Ascending aorta (tissue), 2 donors: ENCODE data around the gene BDNF. TPM values are rescaled to one million over a fixed set of nuclear protein-coding genes. Genes with fewer than 3 reads are reported as not detected.

ENCODE experiments used
- DNase-seq, 2 donors: peaks; one replicate each; pipeline ENCODE4 v3.0.0-alpha.2; 2019; ENCODE audit warnings: low spot score in 2 of 2
- H3K27ac ChIP-seq, 2 donors: fragments of 200-600 bp; sonication (generic); one replicate each; pipeline ENCODE4 v1.5.1; 2016 to 2017; ENCODE audit warnings: mild to moderate bottlenecking in 1 of 2
- H3K27me3 ChIP-seq: fragments of 200-600 bp; sonication (generic); one replicate; pipeline ENCODE4 v1.5.1; 2017
- H3K36me3 ChIP-seq, 2 donors: fragments of 200-600 bp; sonication (generic); one replicate each; pipeline ENCODE4 v1.5.1; 2016
- H3K4me1 ChIP-seq, 2 donors: fragments of 200-600 bp; sonication (generic); one replicate each; pipeline ENCODE4 v1.5.1; 2016 to 2017; ENCODE audit warnings: mild to moderate bottlenecking in 1 of 2
- H3K4me3 ChIP-seq, 2 donors: fragments of 200-600 bp; sonication (generic); one replicate each; pipeline ENCODE4 v1.5.1; 2016 to 2017; ENCODE audit warnings: mild to moderate bottlenecking in 1 of 2
- H3K9me3 ChIP-seq, 2 donors: fragments of 200-600 bp; sonication (generic); one replicate each; pipeline ENCODE4 v1.5.1; 2016
- CTCF ChIP-seq, 3 experiments: fragments of 200-600 bp in 2 of 3; fragments of 450-650 bp in 1 of 3; sonication (generic) in 2 of 3; IDR thresholded peaks; one replicate each; pipeline ENCODE4 v1.5.1; 2016 to 2019; ENCODE audit warnings: antibody characterized with exemption in 3 of 3, mild to moderate bottlenecking in 1 of 3, moderate library complexity in 1 of 3
- intact Hi-C: fragments of 100-400 bp; cut with DNase I; formaldehyde crosslinking; loops from one replicate; pipeline ENCODE4 v1.15.1; 2023
- total RNA-seq: library from RNA; depleted of rRNA; stranded (reverse); fragments of >200 nt; gene quantifications from one replicate; pipeline ENCODE4 v1.1.0, GENCODE V29; 2016

Gene BDNF
- total RNA-seq, 1 donor from 2014 or later, result 4.7 TPM

GRCh38 chr11:27615833-27616232 is 84.4 kb downstream of the BDNF start:
- no peak for DNase-seq
- no peak overlapping the region for H3K27ac ChIP-seq
- H3K4me1 ChIP-seq, result no peaks in the 10 kb centered on the region
- intact Hi-C loops, result no loop called here
- H3K36me3 ChIP-seq, result no peaks in the 10 kb centered on the region
- no peaks in the 10 kb centered on the region for H3K27me3 ChIP-seq
- H3K9me3 ChIP-seq, result no peaks in the 10 kb centered on the region
- TF ChIP-seq CTCF (IDR thresholded peaks at IDR 0.05), result no peak
- no peak overlapping the region for H3K4me3 ChIP-seq

- intact Hi-C loops, result no loop called here
- no peaks in the 10 kb centered on the region for H3K27me3 ChIP-seq
- no peak for TF ChIP-seq CTCF (IDR thresholded peaks at IDR 0.05)
- H3K9me3 ChIP-seq, result no peaks in the 10 kb centered on the region
- no peaks in the 10 kb centered on the region for H3K4me1 ChIP-seq
- H3K27ac ChIP-seq, result no peak overlapping the region
- no peak overlapping the region for H3K4me3 ChIP-seq
- H3K36me3 ChIP-seq, result no peaks in the 10 kb centered on the region
- DNase-seq, result no peak
These were observed 86.2 kb downstream of the BDNF start for GRCh38 chr11:27614092-27614491.

- no peak overlapping the region for H3K27ac ChIP-seq
- no peaks in the 10 kb centered on the region for H3K4me1 ChIP-seq
These were observed 87.0 kb downstream of the BDNF start for GRCh38 chr11:27612932-27613880.

GRCh38 chr11:27611947-27612455 is 88.3 kb downstream of the BDNF start:
- intact Hi-C loops, result no loop called here
- no peak overlapping the region for H3K27ac ChIP-seq
- DNase-seq, result no peak
- TF ChIP-seq CTCF (IDR thresholded peaks at IDR 0.05), result no peak
- no peaks in the 10 kb centered on the region for H3K9me3 ChIP-seq
- no peaks in the 10 kb centered on the region for H3K27me3 ChIP-seq
- no peaks in the 10 kb centered on the region for H3K4me1 ChIP-seq
- H3K36me3 ChIP-seq, result no peaks in the 10 kb centered on the region
- H3K4me3 ChIP-seq, result no peak overlapping the region

More at GRCh38 chr11:27612932-27613880, 87.0 kb downstream of the BDNF start:
- DNase-seq, result no peak
- no peak overlapping the region for H3K4me3 ChIP-seq
- H3K9me3 ChIP-seq, result no peaks in the 10 kb centered on the region
- intact Hi-C loops, result no loop called here
- TF ChIP-seq CTCF (IDR thresholded peaks at IDR 0.05), result no peak
- H3K27me3 ChIP-seq, result no peaks in the 10 kb centered on the region
- H3K36me3 ChIP-seq, result no peaks in the 10 kb centered on the region

- intact Hi-C loops, result no loop called here
These were observed 88.9 kb downstream of the BDNF start for GRCh38 chr11:27611390-27611789.

More at GRCh38 chr11:27611390-27611789, 88.9 kb downstream of the BDNF start:
- H3K36me3 ChIP-seq, result no peaks in the 10 kb centered on the region
- H3K27me3 ChIP-seq, result no peaks in the 10 kb centered on the region
- no peak overlapping the region for H3K27ac ChIP-seq
- DNase-seq, result no peak
- no peaks in the 10 kb centered on the region for H3K4me1 ChIP-seq
- H3K4me3 ChIP-seq, result no peak overlapping the region
- no peak for TF ChIP-seq CTCF (IDR thresholded peaks at IDR 0.05)
- H3K9me3 ChIP-seq, result no peaks in the 10 kb centered on the region
